ENCODE results near the gene ZNF274.
"Not testable (repeated sequence)": the region's sequence is repeated elsewhere in the genome, so short reads cannot be mapped to it uniquely, and the experiment has no call there.

The ZNF274 gene

DNA sequence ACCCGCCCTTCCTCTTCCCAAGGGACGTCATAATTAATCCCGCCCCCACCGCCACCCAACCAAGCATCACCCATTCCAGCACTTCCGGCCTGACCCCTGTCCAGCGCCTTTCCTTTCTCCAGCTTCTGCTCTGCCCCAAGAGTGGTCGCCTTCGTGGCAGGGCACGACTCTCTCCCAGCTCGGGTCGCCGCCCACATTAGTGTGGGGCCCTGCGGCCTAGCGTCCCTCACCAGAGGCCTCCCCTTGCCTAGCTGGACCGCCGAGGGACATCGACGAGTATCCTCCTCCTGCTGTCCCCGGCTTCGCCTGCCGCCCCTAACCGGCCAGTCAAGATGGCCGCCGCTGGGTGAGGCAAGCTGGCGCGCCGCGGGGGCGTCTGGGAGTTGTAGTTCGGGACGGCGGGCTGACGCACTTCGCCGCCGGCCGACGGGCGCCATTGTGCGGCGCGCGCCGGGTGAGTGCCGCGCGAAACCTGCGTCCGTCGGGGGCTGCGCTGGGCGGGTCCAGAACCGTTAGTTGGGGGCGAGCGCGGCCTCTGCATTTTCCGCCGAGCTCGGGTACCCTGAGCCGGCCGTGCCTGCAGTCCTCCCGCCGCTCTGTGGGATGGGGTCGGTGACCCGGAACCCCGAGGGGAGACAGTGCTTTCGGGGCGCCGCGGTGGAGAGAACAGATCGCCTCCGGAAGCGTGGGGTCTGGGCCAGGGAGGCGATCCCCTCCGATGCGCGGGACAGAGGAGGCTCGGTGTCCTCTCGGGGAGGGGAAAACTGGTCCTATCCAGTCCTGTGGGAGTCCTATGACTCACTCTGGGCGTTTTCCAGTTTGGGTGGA lies at the start of gene ZNF274:
Gene ZNF274, plus strand, starts transcription at position 73 of the 828 bp plus-strand sequence. CDS start 905 bp downstream, outside the sequence.
- DNase-seq (ENCODE audit: extremely low read depth in 1 of 2, low read depth in 1 of 2), result peak; percentile 82 to 91

DNA sequence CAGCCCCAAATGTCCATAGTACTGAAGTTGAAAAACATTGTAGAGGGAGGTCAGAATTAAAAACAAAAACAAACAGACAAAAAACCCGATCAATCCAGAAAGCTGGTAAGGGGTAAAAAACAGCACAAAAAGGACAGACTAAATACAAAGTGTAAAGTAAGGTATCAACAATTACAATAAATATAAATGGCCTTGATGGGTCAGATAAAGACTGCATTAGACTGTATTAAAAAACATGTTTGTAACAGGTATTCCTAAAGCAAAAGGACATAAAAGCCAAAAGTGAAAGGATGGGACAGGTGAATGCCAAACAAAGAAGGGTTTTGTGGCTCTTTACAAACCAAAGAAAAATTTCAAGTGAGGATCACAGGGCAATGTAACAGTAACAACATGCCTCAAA lies 48.6 kb upstream of the ZNF274 start:
- no peak for DNase-seq (ENCODE audit: extremely low read depth in 1 of 2, low read depth in 1 of 2)

DNA sequence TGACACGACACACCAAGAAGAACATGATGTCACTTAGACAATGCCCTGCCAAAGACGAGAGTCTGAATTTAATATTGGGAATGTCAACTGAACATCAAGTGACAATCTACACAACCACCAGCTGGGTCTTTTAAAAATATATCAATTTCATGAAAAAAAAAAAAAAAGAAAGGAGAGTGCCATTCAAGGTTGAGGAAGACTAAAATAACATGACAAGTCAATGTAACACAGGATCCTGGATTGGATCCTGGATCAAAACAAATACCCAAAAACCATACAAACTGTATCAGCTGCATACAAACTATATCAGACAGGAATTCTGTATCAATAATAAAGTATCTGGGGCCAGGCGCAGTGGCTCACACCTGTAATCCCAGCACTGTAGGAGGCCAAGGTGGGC lies 37.0 kb upstream of the ZNF274 start:
- DNase-seq (ENCODE audit: extremely low read depth in 1 of 2, low read depth in 1 of 2), result no peak

DNA sequence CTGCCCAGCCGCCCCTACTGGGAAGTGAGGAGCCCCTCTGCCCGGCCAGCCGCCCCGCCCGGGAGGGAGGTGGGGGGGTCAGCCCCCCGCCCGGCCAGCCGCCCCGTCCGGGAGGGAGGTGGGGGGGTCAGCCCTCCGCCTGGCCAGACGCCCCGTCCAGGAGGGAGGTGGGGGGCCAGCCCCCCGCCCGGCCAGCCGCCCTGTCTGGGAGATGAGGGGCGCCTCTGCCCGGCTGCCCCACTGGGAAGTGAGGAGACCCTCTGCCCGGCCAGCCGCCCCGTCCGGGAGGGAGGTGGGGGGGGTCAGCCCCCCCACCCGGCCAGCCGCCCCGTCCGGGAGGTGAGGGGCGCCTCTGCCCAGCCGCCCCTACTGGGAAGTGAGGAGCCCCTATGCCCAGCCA lies 35.4 kb upstream of the ZNF274 start:
- DNase-seq (ENCODE audit: extremely low read depth in 1 of 2, low read depth in 1 of 2), result not testable (repeated sequence)

DNA sequence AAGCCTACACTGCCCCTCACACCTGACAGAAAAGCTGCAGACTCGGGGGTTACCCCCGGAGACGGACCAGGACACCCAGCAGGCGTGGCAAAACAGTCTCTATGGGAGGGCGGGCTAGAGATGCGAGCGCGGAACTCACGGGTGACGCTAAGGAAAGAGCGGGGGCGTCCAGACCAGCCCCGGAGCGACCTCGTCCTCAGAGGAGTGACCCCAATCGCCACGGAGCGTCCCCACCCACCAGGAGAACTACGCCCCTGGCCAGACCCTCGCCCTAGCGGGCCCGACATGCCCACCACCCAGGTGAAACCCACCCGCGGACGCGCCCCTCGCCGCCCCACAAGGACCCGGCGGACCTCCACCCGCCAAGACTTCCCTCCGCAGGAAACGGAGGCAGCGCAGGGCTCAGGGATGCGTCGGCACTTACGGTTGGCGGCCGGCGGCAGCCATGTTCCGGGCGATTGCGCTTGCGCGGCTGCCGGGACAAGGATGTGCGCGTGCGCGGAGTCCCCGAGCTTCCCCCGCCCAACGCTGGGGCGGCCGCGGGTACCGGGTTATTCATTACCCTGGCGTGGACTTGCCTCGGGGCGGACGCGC lies 32.4 kb upstream of the ZNF274 start, which contains the start of gene ZNF329:
Gene ZNF329, minus strand, starts transcription at position 462 of the 594 bp plus-strand sequence. CDS start 21,286 bp downstream, outside the sequence.
- peak; percentile 80 to 93 for DNase-seq (ENCODE audit: extremely low read depth in 1 of 2, low read depth in 1 of 2)

DNA sequence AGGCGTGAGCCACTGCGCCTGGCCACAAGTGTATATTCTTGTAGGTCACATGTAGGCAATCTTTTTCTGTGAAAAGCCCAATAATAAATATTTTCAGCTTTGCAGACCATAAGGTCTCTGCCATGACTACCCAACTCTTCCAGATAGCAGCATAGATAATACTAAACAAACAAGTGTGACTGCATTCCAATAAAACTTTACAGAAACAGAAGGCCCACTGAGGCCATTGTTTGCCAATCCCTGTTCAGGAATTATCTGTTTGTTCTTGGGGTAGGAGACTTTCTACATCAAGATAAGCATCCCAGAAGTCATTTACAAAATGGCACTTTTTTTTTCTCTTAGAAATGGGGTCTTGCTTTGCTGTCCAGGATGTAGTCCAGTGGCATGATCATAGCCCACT lies 29.5 kb upstream of the ZNF274 start:
- no peak for DNase-seq (ENCODE audit: extremely low read depth in 1 of 2, low read depth in 1 of 2)

DNA sequence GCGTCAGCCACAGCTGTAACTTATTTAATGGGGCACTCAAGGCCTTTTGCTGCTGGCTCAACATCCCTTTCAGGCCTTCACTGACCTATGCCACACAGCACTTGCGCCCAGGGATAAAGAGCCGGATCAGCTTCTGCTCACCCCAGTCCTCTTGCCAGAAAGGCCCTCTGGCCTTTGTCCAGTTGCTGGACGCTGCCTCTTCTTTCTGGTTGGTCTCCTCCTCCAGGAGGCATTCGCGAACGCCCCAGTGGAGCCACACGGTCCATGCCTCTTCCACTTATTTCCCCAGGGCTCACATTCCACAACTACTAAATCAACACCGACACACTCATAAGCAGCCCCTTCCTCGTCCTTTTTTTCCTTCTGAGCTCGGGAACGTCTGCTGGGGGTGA lies 28.6 kb upstream of the ZNF274 start:
- no peak for DNase-seq (ENCODE audit: extremely low read depth in 1 of 2, low read depth in 1 of 2)

DNA sequence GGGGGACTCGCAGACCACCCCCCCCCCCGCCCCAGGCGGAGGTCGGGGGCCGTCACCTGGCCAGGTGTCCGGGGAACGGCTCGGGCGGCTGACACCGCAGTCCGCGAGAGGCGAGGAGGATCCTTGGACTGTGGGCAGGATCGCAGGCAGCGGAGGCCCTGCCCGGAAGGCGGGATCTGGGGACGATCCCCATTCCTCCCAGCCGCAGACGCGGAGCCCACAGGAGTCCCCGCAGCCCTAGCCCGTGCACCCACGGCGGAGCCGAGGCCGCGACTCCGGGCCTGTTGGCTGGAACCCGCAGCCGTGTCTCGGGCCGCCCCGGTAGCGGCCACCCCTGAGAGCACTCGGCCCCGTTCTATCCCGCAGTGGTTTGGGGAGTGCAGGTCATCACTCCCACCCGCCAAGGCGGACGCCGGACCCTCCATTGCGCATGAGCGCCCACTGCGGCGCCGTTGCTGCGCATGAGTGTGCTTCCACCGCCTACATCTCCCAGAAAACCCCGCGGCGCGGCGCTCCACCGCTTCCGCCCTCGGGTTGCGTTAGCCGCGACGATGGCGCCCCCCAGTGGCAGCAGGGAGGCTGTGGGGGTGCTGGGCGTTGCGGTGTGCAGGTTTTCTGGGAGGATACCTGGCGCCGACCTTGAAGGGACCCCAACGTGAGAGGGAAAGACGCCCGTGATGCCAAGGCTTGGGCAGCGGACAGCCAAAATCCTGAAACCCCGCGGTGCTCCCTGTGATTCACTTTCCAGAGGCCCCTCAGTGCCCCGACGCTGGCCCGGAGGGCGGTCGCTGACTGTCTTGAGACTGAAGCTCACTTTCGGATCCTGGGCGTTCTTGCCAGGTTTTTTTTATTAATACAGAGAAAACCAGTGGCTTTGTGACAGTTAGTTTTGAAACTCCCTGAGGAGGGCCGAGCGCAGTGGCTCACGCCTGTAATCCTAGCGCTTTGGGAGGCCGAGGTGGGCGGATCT lies 27.9 kb upstream of the ZNF274 start:
- DNase-seq (ENCODE audit: extremely low read depth in 1 of 2, low read depth in 1 of 2), result peak; percentile 93 to 99

DNA sequence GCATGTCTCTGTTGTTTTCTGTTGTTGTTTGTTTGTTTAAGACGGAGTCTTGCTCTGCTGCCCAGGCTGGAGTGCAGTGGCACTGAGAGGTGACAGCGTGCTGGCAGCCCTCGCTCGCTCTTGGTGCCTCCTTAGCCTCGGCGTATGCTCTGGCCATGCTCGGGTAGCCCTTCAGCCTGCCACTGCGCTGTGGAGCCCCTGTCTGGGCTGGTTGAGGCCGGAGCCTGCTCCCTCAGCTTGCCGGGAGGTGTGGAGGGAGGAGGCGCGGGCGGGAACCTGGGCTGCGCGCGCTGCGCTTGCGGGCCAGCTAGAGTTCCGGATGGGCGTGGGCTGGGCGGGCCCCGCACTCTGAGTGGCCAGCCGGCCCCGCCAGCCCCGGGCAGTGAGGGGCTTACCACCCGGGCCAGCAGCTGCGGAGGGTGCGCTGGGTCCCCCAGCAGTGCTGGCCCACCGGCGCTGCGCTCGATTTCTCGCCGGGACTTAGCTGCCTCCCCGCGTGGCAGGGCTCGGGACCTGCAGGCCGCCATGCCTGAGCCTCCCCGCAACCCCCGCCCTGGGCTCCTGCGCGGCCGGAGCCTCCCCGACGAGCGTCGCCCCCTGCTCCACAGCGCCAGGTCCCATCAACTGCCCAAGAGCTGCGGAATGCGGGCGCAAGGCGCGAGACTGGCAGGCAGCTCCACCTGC lies 25.7 kb upstream of the ZNF274 start:
- no peak for DNase-seq (ENCODE audit: extremely low read depth in 1 of 2, low read depth in 1 of 2)

DNA sequence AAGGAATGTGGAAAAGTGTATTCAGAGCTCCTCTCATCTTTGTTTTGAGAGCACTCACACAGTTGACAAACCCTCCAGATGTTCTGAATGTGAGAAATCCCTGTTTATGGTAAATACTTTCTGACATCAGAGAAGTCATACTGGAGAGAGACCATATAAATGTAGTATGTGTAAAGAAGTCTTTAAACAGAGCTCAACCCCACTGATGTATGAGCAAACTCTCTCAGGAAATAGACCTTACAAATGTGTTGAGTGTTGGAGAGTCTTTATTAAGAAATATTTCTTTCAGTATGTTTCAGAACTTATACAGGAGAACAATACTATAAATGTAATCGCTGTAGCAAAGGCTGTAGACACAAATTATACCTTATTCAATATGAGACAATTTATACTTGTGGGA lies 16.6 kb upstream of the ZNF274 start:
- DNase-seq (ENCODE audit: extremely low read depth in 1 of 2, low read depth in 1 of 2), result no peak

DNA sequence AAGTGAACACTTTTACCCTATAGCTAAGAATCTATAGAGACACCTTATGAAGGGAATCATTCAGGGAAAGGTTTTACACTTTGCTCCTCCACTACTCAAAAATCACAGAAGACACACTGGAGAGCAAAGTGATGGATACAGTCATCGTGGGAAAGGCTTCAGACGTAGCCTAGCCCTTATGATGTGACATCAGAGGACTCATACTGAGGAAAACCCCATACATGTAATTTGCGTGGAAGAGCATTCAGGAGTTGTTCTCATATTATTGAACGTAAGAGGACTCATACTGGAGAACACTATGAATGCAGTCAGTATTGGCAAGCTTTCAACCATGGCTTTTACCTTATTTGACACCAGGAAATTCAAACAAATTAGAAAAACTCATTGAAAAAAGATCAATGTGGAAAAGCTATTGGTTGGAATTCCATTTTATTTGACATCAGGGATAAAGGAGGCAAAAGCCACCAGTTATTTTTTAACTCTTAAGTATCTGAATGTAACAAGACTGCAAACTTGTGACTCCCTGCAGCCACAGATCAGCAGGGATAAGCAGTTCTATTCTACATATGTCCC lies 16.1 kb upstream of the ZNF274 start:
- no peak for DNase-seq (ENCODE audit: extremely low read depth in 1 of 2, low read depth in 1 of 2)

DNA sequence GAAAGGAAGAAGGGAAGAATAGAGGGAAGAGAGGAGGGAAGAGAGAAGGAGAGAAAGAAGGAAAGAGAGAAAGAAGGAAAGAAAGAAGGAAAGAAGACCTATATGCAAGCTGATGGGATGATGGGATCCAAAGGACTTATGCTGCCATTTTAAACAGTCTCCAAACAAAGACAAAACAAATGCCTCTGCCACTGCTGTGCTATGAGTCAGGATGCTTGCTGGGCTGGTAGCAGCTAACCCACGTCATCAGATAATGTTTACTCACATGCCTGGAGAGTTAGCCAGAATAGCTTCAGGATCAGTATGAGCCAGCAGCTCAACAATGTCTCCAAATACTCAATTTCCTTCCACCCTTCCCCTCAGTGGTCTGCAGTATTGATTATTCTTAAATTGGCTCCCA lies 12.0 kb upstream of the ZNF274 start:
- no peak for DNase-seq (ENCODE audit: extremely low read depth in 1 of 2, low read depth in 1 of 2)

DNA sequence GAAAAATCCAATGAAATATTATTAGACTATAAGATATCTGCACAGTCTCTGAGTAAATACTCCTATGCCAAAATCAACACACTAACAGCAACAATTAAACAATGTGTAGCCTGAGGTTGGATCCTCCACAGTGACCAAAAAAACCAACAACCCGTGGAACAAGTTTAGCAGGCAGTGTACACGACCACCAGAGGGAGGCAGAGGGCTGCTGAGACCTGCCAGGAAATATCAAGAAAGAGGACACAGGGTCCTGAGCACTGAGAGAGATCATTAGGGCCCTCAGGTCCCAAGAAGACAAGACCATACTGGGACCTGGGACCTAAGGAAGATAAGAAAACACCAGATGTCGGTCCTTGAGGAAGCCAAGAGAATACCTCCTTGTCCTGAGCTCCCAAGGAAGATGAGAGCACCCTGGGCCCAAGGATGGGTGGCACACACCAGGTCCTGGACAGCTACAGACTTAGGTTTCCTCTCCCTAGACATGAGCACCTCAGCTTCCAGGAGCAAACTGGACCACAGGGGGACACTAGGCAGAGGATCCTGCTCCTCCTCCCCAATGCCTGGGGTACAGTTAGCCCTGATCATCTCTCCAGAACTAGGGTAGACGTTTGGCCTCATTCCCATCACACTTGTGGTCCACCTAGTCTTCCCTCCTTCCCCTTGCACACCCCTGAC lies 822 bp upstream of the ZNF274 start:
- DNase-seq (ENCODE audit: extremely low read depth in 1 of 2, low read depth in 1 of 2), result peak; percentile 9 to 14

DNA sequence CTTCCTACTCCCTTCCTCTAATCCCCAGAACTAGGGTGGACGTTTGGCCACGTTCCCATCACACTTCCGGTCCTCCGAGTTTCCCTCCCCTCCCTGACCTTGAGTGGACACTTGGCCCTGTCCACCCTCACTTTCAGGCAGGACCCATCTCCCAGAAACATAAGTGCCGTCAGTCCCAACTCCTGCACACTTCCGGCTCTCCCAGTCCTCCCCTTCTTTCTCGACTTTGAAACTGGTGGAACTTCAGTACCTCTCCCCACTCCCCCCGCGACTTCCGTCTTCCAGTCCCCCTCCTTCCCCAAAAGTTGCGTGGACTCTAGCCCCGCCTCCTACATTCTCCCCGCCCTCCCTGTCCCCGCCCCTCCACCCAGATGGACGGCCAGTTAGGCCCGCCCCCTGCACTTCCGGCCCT lies 278 bp upstream of the ZNF274 start:
- peak in 1 of 2 donors; percentile 68 for DNase-seq (ENCODE audit: extremely low read depth in 1 of 2, low read depth in 1 of 2)

DNA sequence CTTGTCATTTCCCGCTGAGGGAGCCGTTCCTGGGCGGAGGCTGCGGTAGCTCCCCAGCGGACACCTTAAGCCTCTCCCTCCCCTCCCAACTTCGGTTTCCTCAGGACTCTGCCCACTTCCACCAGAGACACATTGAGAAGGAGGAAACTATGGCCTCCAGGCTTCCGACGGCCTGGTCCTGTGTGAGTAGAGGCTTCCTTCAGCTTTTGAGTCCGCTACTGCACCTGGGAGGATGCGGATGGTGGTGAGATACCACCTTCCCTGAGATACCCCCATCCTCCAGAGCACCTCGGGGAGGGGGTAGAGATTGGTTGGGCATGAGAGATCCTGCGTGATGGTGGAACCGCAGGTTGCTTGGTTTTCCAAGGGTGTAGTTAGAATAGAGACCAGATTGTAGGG lies 955 bp downstream of the ZNF274 start:
- DNase-seq (ENCODE audit: extremely low read depth in 1 of 2, low read depth in 1 of 2), result no peak

DNA sequence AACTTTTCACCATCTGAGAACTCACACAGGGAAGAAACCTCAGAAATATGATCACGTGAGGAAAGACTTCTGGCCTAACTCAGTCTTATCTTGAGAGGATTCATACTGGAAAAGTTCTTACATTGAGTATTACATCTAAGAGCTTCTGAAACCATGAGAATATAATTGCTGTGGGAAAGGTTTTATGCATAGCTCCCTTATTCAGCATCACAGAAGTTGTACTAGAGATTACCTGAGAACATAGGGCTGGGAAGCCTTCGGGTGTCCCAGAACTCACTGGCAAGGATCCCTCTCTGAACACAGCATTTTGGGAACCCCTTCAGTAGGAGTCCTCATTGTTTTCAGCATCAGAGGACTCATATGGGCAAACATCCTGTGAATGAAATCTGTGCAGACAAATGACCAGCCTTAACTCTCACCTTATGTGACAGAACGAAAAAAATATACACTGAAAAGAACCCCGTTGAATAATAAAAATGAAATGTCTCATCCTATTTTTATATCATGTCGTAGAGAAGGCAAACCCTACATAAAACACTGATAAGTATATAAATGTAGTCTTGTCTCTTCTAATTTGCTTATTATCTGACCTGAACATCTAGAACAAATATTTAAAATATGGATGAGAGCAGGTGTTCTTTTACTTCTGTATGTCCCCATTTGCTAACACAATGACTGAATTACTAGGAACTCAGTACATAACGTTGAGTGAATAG lies 14.2 kb downstream of the ZNF274 start:
- no peak for DNase-seq (ENCODE audit: extremely low read depth in 1 of 2, low read depth in 1 of 2)

DNA sequence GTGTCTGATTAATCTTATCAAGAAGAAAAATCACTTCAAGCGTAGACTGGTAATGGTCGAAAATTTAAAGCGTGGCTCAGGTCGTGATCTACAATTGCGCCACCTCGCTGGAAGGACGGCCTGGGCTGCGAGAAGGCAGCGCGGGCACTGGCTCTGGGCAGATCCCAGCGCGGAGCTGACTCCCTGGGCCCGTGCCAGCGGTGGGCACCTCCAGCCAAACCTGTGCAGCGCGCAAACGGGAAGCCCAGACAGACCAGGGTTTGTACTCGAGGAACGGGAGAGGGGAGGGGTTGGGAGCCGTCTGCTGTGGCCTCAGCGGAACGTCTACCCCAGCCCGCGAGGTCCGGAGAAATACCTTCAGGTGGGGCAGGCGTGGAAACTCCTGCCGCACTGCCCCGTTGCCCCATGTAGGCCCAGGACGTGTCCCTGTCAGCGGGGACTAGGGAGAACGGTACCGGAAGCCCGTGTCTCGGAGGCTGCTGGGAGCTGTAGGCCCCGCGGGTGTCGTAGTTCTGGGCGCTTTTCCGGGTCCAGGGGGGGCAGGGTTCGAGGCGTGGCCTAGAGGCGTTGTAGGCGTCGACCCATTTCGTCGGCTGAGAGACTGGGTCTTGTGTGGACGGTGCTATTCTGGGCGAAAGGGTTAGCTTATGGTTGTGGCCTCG lies 21.1 kb downstream of the ZNF274 start:
- no peak for DNase-seq (ENCODE audit: extremely low read depth in 1 of 2, low read depth in 1 of 2)

DNA sequence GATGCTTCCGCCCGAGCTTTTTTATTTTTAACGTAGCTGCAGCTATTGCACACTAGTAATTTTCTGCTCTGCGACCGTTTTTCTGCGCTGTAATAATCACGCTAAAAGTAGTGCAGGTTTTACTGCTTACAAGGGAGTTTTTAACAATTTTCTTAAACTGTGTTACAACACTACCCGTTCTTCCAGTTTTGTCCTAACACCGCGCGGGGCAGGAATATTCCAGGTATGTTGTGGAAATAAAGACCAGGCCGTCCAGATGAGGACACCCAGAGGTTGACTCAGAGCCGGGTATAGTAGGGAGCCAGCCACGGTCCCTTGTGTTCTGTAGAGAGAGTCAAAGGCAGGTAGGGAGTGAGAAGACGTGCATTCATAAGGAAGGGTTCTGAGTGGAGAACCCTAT lies 21.7 kb downstream of the ZNF274 start:
- no peak for DNase-seq (ENCODE audit: extremely low read depth in 1 of 2, low read depth in 1 of 2)

DNA sequence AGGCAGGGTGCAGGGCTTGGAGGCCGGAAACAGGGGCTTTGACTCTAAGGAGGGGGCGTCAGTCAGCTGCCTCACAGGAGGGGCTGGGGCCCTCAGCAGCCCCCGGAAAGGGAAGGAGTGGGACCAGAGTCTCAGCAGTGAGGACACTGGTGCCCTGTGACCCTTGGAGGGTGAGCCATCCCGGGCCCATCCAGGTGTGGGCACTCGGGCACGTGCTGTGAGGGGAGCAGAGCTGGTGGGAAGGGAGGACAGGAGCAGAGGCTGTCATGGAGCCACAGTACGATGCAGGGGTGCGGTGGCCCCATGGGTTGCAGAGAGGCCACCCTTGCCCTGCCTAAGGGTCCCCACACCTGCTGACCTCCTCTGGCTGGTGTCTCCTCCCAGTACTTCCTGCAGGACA lies 26.7 kb downstream of the ZNF274 start:
- no peak for DNase-seq (ENCODE audit: extremely low read depth in 1 of 2, low read depth in 1 of 2)

Data from activated CD8-positive, alpha-beta memory T cell treated with anti-CD3 and anti-CD28 coated beads for 1 hour (primary cell).